ENCODE data around the gene NTN1.
"Not testable (repeated sequence)": the region's sequence is repeated elsewhere in the genome, so short reads cannot be mapped to it uniquely, and the experiment has no call there.

The NTN1 gene

GRCh38 chr17:9125722-9126121 lies 104.4 kb downstream of the NTN1 start:
- no peak for DNase-seq

GRCh38 chr17:9127340-9127739 lies 106.0 kb downstream of the NTN1 start:
- no peak for DNase-seq

GRCh38 chr17:9131371-9131770 lies 110.1 kb downstream of the NTN1 start:
- no peak for DNase-seq

- DNase-seq = no peak
These were observed 111.0 kb downstream of the NTN1 start for GRCh38 chr17:9132291-9132690.

- DNase-seq = no peak
These were observed 111.8 kb downstream of the NTN1 start for GRCh38 chr17:9132944-9133610.

- no peak for DNase-seq
These were observed 116.9 kb downstream of the NTN1 start for GRCh38 chr17:9138161-9138717.

GRCh38 chr17:9139695-9140094 lies 118.4 kb downstream of the NTN1 start:
- no peak for DNase-seq

- DNase-seq = no peak
These were observed 119.5 kb downstream of the NTN1 start for GRCh38 chr17:9140550-9141424.

GRCh38 chr17:9141425-9141753 lies 120.1 kb downstream of the NTN1 start:
- no peak for DNase-seq

GRCh38 chr17:9142772-9143494 lies 121.6 kb downstream of the NTN1 start:
- no peak for DNase-seq

- no peak for DNase-seq
These were observed 123.4 kb downstream of the NTN1 start for GRCh38 chr17:9144502-9145249.

GRCh38 chr17:9146064-9146463 lies 124.8 kb downstream of the NTN1 start:
- DNase-seq = no peak

GRCh38 chr17:9148905-9149525 lies 127.7 kb downstream of the NTN1 start:
- DNase-seq = no peak

GRCh38 chr17:9150446-9151090 lies 129.3 kb downstream of the NTN1 start:
- DNase-seq = no peak

GRCh38 chr17:9151091-9151490 lies 129.8 kb downstream of the NTN1 start:
- DNase-seq = no peak

- DNase-seq = not testable (repeated sequence)
These were observed 130.4 kb downstream of the NTN1 start for GRCh38 chr17:9151740-9152139.

- no peak for DNase-seq
These were observed 137.5 kb downstream of the NTN1 start for GRCh38 chr17:9158544-9159452.

- DNase-seq = no peak
These were observed 141.1 kb downstream of the NTN1 start for GRCh38 chr17:9162275-9162985.

GRCh38 chr17:9166788-9167187 lies 145.5 kb downstream of the NTN1 start:
- no peak for DNase-seq

- DNase-seq = no peak
These were observed 146.1 kb downstream of the NTN1 start for GRCh38 chr17:9167379-9167778.

Measured in OCI-M1 (cell line).